K562 (cell line): ENCODE data around the gene PDCD6IP. TPM values are rescaled to one million over a fixed set of nuclear protein-coding genes. Genes with fewer than 3 reads are reported as not detected.
A peak's percentile ranks its signal among the peaks of the same experiment; 100 is the strongest.

Source experiments
- BRCA1 ChIP-seq, 2 experiments: fragments of 450-650 bp in 1 of 2; sonication (generic) in 1 of 2; formaldehyde crosslinking in 1 of 2; IDR thresholded peaks; 2 replicates each; pipeline versions ENCODE4 v1.5.0 to v1.6.1; 2017 to 2020; ENCODE audit warnings: mild to moderate bottlenecking in 1 of 2, missing genetic modification reagents in 1 of 2
- ELF4 ChIP-seq: fragments of 450-650 bp; formaldehyde crosslinking; IDR thresholded peaks from 2 replicates; pipeline ENCODE4 v1.4.0; 2022; ENCODE audit warnings: missing genetic modification characterization
- JUND ChIP-seq, 2 experiments: IDR thresholded peaks; 2 replicates in 1 of 2; 3 replicates in 1 of 2; pipeline ENCODE4 v1.6.1; 2011; ENCODE audit warnings: borderline replicate concordance in 2 of 2, low read depth in 2 of 2, low read length in 2 of 2, improper control_type of control experiment in 1 of 2, missing biosample characterization in 1 of 2, missing genetic modification characterization in 1 of 2, missing genetic modification reagents in 1 of 2
- POLR3A ChIP-seq: IDR thresholded peaks from 2 replicates; pipeline ENCODE4 v1.6.1; 2011; ENCODE audit warnings: borderline replicate concordance, mild to moderate bottlenecking, moderate library complexity; ENCODE audit not compliant: insufficient read length, insufficient read depth; ENCODE audit errors: extremely low read depth
- RBBP5 ChIP-seq: fragments of 200-600 bp; sonication (generic); IDR thresholded peaks from 2 replicates; pipeline ENCODE4 v1.6.1; 2012; ENCODE audit warnings: borderline replicate concordance, mild to moderate bottlenecking, low read length, control low read depth, inconsistent platforms; ENCODE audit not compliant: insufficient read depth, poor library complexity, severe bottlenecking
- RBFOX2 ChIP-seq: fragments of 200-400 bp; formaldehyde crosslinking; IDR thresholded peaks from 2 replicates; pipeline ENCODE4 v1.6.1; 2017; ENCODE audit warnings: low read depth, mild to moderate bottlenecking, low read length, moderate library complexity
- SNIP1 ChIP-seq: fragments of 450-650 bp; IDR thresholded peaks from 2 replicates; pipeline ENCODE4 v1.7.1; 2017; ENCODE audit warnings: low read depth, mild to moderate bottlenecking
- STAT5A ChIP-seq: IDR thresholded peaks from 2 replicates; pipeline ENCODE4 v1.6.1; 2012; ENCODE audit warnings: low read length, inconsistent platforms, borderline replicate concordance
- TEAD1 ChIP-seq, 2 experiments: fragments of 450-650 bp in 1 of 2; sonication (generic) in 1 of 2; formaldehyde crosslinking; IDR thresholded peaks; 2 replicates each; pipeline versions ENCODE4 v1.4.0 to v1.8.0; 2020 to 2022; ENCODE audit warnings: mild to moderate bottlenecking in 2 of 2, missing genetic modification reagents in 1 of 2
- THAP12 ChIP-seq: fragments of 250-450 bp; sonication (Bioruptor Pico); IDR thresholded peaks from 2 replicates; pipeline ENCODE4 v1.9.0; 2021; ENCODE audit warnings: mild to moderate bottlenecking, inconsistent platforms
- ZNF277 ChIP-seq: fragments of 250-450 bp; sonication (Bioruptor Pico); IDR thresholded peaks from 2 replicates; pipeline ENCODE4 v1.8.0; 2022; ENCODE audit warnings: inconsistent platforms, mild to moderate bottlenecking, moderate library complexity, borderline replicate concordance
- ZNF324 ChIP-seq: fragments of 250-450 bp; sonication (Bioruptor Pico); IDR thresholded peaks from 2 replicates; pipeline ENCODE4 v1.4.0; 2020; ENCODE audit warnings: mild to moderate bottlenecking
- ZNF512 ChIP-seq: IDR thresholded peaks from 2 replicates; pipeline ENCODE4 v1.6.1; 2016; ENCODE audit warnings: missing genetic modification characterization, missing compliant biosample characterization
- ZNF699 ChIP-seq: fragments of 250-450 bp; sonication (Bioruptor Pico); IDR thresholded peaks from 2 replicates; pipeline ENCODE4 v1.8.0; 2021; ENCODE audit warnings: mild to moderate bottlenecking, moderate library complexity; ENCODE audit not compliant: insufficient replicate concordance
- ZNF76 ChIP-seq: fragments of 250-450 bp; sonication (Bioruptor Pico); IDR thresholded peaks from 2 replicates; pipeline ENCODE4 v1.4.0; 2020; ENCODE audit warnings: mild to moderate bottlenecking, moderate library complexity, borderline replicate concordance
- ZNF830 ChIP-seq: fragments of 250-450 bp; sonication (Bioruptor Pico); IDR thresholded peaks from 2 replicates; pipeline ENCODE4 v1.5.0; 2021; ENCODE audit warnings: mild to moderate bottlenecking
- polyA plus RNA-seq, 8 experiments: library from polyadenylated mRNA; depleted of rRNA in 4 of 8; stranded (reverse) in 5 of 8; unstranded in 3 of 8; fragments of >200 nt; fragmentation: Nextera tagmentation in 2 of 8; fragmentation: Illumina TruSeq in 1 of 8; extraction: Ambion mirVana in 2 of 8; extraction: Trizol in 1 of 8; gene quantifications; 2 replicates each; pipeline versions ENCODE4 v1.2.1 to v1.2.3, GENCODE V29; 2011 to 2014; ENCODE audit warnings: inconsistent platforms in 1 of 8, missing spikeins in 1 of 8
- total RNA-seq, 7 experiments: library from RNA; depleted of rRNA in 6 of 7; stranded (reverse); fragments of >200 nt in 6 of 7; fragmentation: Illumina TruSeq in 2 of 7; extraction: Trizol in 2 of 7; gene quantifications; 2 replicates each; pipeline versions ENCODE4 v1.2.1 to v1.2.3, GENCODE V29; 2011 to 2021; ENCODE audit warnings: low replicate concordance in 1 of 7

Gene PDCD6IP
- total and polyA plus RNA-seq, 9 of the 15 experiments (the other 6 are each of a cell fraction or from before 2014, with no cell fraction given) = 40.2 to 302 (median 122) TPM

GRCh38 chr3:33911525-33912322 lies 113.3 kb downstream of the PDCD6IP start (continued):
- no peak for TF ChIP-seq ZNF830 (CRISPR knock-in tag)
- TF ChIP-seq RBFOX2 = no peak
- TF ChIP-seq BRCA1 (IDR thresholded peaks at IDR 0.05) = no peak
- no peak for TF ChIP-seq BRCA1 (CRISPR knock-in tag; IDR thresholded peaks at IDR 0.05)
- peak; percentile 85 to 95; a peak in 3 of 4 replicates for TF ChIP-seq TEAD1 (CRISPR knock-in tag; IDR thresholded peaks at IDR 0.05)
- TF ChIP-seq ZNF277 = no peak
- TF ChIP-seq ZNF324 (CRISPR knock-in tag) = no peak
- peak; percentile 99 for TF ChIP-seq JUND (IDR thresholded peaks at IDR 0.05; ENCODE audit: borderline replicate concordance, low read depth, low read length)
- peak; percentile 99 for TF ChIP-seq JUND (tag; IDR thresholded peaks at IDR 0.05; ENCODE audit: borderline replicate concordance, low read depth, low read length)
- no peak for TF ChIP-seq SNIP1
- TF ChIP-seq ZNF76 (CRISPR knock-in tag) = no peak
- TF ChIP-seq ELF4 (CRISPR knock-in tag) = no peak
- no peak for TF ChIP-seq POLR3A
- TF ChIP-seq STAT5A = no peak
- no peak for TF ChIP-seq ZNF512
- no peak for TF ChIP-seq ZNF699
- peak; percentile 45 for TF ChIP-seq RBBP5
- no peak for TF ChIP-seq THAP12 (CRISPR knock-in tag)
